NT2/D1 (cell line): ENCODE results near the gene PPAN.

Experiments
- SUZ12 ChIP-seq: IDR thresholded peaks from 2 replicates; pipeline ENCODE4 v1.6.1; 2011; ENCODE audit not compliant: insufficient read length, insufficient read depth; ENCODE audit errors: extremely low read depth
- YY1 ChIP-seq: IDR thresholded peaks from 2 replicates; pipeline ENCODE4 v1.6.1; 2011; ENCODE audit not compliant: insufficient read length, insufficient read depth
- ZNF274 ChIP-seq: IDR thresholded peaks from 2 replicates; pipeline ENCODE4 v1.6.1; 2011; ENCODE audit warnings: mild to moderate bottlenecking, low read depth, low read length

DNA sequence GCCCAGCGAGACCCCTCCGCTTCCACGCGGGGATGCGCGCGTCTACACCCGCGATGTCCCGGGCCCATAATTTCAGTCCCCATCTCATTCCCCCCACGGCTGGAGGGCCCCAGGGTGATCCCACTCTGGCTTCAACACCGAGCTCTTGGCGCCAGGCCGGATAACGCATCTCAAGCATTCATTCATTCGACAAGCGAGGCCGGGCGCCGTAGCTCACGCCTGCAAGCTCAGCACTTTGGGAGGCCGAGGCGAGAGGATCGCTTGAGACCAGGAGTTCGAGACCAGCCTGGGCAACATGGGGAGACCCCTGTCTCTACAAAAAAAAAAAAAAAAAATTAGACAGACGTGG, 9.6 kb upstream of the PPAN start:
- TF ChIP-seq YY1: no peak
- TF ChIP-seq SUZ12: no peak
- no peak for TF ChIP-seq ZNF274
